ENCODE results near the gene CYGB. TPM values are rescaled to one million over a fixed set of nuclear protein-coding genes. Genes with fewer than 3 reads are reported as not detected.

Gene CYGB
- total and polyA plus RNA-seq, 2 of the 13 experiments (the other 11 are each of a cell fraction or from before 2014, with no cell fraction given) = 18.9 to 27.1 TPM

DNA sequence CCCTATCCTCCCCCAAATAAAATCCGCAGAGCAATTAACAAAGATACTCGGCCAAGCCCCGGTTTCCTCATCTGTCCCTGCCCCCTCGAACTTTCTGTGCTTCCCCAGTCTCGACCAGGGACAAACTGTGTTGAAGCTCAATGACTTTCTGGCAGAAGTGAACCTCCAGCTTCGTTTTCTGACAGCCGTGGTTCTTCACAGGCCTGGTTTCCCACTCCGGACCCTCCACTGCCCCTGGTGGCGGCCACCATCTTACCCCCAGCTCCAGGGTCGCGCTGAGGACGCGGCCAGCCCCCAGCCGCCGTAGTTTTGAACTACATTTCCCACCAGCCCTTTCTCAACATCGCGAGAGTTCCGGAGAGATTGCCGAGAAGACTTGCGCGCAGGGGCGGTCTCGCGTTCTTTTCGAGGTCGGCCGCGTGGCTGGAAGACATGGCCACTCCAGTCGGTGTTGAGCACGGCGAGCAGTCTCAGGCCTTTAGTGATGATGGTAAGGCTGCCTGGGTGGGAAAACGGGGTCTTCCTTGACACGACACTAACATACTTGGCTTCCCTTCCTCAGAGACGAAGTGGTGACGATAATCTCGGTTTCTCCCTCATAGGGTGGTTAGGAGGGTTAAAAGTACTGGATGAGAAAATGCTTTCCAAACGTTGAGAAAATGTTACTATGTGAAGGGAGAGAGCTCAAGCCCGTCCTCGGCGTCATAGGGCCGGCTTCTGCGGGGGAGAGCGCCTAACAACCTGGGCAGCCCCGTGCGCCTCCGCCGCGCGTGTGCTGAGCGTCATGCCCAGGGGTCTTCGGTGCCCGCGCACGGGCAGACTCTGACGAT lies 20.1 kb upstream of the CYGB start (continued):
- no peak for TF ChIP-seq PTBP1 (IDR thresholded peaks at IDR 0.05; ENCODE audit: low read depth, low read length, poor library complexity, severe bottlenecking)
- TF ChIP-seq, protein P1, sequence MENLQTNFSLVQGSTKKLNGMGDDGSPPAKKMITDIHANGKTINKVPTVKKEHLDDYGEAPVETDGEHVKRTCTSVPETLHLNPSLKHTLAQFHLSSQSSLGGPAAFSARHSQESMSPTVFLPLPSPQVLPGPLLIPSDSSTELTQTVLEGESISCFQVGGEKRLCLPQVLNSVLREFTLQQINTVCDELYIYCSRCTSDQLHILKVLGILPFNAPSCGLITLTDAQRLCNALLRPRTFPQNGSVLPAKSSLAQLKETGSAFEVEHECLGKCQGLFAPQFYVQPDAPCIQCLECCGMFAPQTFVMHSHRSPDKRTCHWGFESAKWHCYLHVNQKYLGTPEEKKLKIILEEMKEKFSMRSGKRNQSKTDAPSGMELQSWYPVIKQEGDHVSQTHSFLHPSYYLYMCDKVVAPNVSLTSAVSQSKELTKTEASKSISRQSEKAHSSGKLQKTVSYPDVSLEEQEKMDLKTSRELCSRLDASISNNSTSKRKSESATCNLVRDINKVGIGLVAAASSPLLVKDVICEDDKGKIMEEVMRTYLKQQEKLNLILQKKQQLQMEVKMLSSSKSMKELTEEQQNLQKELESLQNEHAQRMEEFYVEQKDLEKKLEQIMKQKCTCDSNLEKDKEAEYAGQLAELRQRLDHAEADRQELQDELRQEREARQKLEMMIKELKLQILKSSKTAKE (CRISPR knock-in tag; IDR thresholded peaks at IDR 0.05; ENCODE audit: borderline replicate concordance) = peak; percentile 64; the same call in 1 of the 2 replicates
- TF ChIP-seq HOXA5 (CRISPR knock-in tag; IDR thresholded peaks at IDR 0.05) = peak; percentile 68
- no peak; the same call in 1 of the 2 replicates for TF ChIP-seq ZNF703 (CRISPR knock-in tag; IDR thresholded peaks at IDR 0.05; ENCODE audit: borderline replicate concordance)
- no peak for TF ChIP-seq ZNF24 (IDR thresholded peaks at IDR 0.05)
- no peak for TF ChIP-seq SP140L (CRISPR knock-in tag; IDR thresholded peaks at IDR 0.05; ENCODE audit: borderline replicate concordance)
- TF ChIP-seq RELA (CRISPR knock-in tag; IDR thresholded peaks at IDR 0.05) = no peak; the same call in 1 of the 2 replicates
- TF ChIP-seq LCORL (IDR thresholded peaks at IDR 0.05) = no peak
- TF ChIP-seq LCORL (CRISPR knock-in tag; IDR thresholded peaks at IDR 0.05) = no peak; the same call in 1 of the 2 replicates
- peak; percentile 83 for TF ChIP-seq SRSF1 (optimal IDR thresholded peaks at IDR 0.05; ENCODE audit: low read depth, low read length)
- TF ChIP-seq KLF9 (CRISPR knock-in tag; IDR thresholded peaks at IDR 0.05; ENCODE audit: low read depth) = no peak
- TF ChIP-seq ZNF780A (CRISPR knock-in tag; IDR thresholded peaks at IDR 0.05) = peak; percentile 95; the same call in 1 of the 2 replicates
- TF ChIP-seq ZKSCAN5 (CRISPR knock-in tag; IDR thresholded peaks at IDR 0.05) = no peak
- peak; percentile 93 for TF ChIP-seq TARDBP (CRISPR knock-in tag; IDR thresholded peaks at IDR 0.05)
- peak; percentile 65 for TF ChIP-seq ZNF781 (CRISPR knock-in tag; IDR thresholded peaks at IDR 0.05; ENCODE audit: borderline replicate concordance, not compliant biosample characterization)
- TF ChIP-seq, protein P2, sequence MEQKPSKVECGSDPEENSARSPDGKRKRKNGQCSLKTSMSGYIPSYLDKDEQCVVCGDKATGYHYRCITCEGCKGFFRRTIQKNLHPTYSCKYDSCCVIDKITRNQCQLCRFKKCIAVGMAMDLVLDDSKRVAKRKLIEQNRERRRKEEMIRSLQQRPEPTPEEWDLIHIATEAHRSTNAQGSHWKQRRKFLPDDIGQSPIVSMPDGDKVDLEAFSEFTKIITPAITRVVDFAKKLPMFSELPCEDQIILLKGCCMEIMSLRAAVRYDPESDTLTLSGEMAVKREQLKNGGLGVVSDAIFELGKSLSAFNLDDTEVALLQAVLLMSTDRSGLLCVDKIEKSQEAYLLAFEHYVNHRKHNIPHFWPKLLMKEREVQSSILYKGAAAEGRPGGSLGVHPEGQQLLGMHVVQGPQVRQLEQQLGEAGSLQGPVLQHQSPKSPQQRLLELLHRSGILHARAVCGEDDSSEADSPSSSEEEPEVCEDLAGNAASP (CRISPR knock-in tag; IDR thresholded peaks at IDR 0.05; ENCODE audit: borderline replicate concordance) = peak; percentile 98
- TF ChIP-seq, protein P3, sequence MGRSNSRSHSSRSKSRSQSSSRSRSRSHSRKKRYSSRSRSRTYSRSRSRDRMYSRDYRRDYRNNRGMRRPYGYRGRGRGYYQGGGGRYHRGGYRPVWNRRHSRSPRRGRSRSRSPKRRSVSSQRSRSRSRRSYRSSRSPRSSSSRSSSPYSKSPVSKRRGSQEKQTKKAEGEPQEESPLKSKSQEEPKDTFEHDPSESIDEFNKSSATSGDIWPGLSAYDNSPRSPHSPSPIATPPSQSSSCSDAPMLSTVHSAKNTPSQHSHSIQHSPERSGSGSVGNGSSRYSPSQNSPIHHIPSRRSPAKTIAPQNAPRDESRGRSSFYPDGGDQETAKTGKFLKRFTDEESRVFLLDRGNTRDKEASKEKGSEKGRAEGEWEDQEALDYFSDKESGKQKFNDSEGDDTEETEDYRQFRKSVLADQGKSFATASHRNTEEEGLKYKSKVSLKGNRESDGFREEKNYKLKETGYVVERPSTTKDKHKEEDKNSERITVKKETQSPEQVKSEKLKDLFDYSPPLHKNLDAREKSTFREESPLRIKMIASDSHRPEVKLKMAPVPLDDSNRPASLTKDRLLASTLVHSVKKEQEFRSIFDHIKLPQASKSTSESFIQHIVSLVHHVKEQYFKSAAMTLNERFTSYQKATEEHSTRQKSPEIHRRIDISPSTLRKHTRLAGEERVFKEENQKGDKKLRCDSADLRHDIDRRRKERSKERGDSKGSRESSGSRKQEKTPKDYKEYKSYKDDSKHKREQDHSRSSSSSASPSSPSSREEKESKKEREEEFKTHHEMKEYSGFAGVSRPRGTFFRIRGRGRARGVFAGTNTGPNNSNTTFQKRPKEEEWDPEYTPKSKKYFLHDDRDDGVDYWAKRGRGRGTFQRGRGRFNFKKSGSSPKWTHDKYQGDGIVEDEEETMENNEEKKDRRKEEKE (IDR thresholded peaks at IDR 0.05) = no peak
- peak; percentile 83; the same call in 1 of the 2 replicates for TF ChIP-seq PHF21A (CRISPR knock-in tag; IDR thresholded peaks at IDR 0.05)
- no peak for TF ChIP-seq MBD4 (IDR thresholded peaks at IDR 0.05; ENCODE audit: borderline replicate concordance, low read length)
- TF ChIP-seq, protein P4, sequence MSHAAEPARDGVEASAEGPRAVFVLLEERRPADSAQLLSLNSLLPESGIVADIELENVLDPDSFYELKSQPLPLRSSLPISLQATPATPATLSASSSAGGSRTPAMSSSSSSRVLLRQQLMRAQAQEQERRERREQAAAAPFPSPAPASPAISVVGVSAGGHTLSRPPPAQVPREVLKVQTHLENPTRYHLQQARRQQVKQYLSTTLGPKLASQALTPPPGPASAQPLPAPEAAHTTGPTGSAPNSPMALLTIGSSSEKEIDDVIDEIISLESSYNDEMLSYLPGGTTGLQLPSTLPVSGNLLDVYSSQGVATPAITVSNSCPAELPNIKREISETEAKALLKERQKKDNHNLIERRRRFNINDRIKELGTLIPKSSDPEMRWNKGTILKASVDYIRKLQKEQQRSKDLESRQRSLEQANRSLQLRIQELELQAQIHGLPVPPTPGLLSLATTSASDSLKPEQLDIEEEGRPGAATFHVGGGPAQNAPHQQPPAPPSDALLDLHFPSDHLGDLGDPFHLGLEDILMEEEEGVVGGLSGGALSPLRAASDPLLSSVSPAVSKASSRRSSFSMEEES (CRISPR knock-in tag; IDR thresholded peaks at IDR 0.05) = 0 out of 2 replicates have a peak, but pooled peaks have one; percentile 28
- peak; percentile 97; the same call in 1 of the 2 replicates for TF ChIP-seq DNMT1 (CRISPR knock-in tag; IDR thresholded peaks at IDR 0.05)
